GM12891 (cell line): Measurements from ENCODE around the gene FAM216B.

Experiments
- POLR2A ChIP-seq: IDR thresholded peaks from 2 replicates; pipeline ENCODE4 v1.6.1; 2011; ENCODE audit warnings: low read depth, low read length, control low read depth
- TAF1 ChIP-seq: IDR thresholded peaks from 2 replicates; pipeline ENCODE4 v1.6.1; 2011; ENCODE audit warnings: low read depth, low read length, control low read depth

- TF ChIP-seq POLR2A: no peak
- TF ChIP-seq TAF1: no peak
These were observed 20.4 kb upstream of the FAM216B start for GRCh38 chr13:42760951-42761350.
